ENCODE measurements around the gene BEND5.

The BEND5 gene

GRCh38 chr1:48761986-48762385 lies 14.7 kb downstream of the BEND5 start:
- no peak for DNase-seq (ENCODE audit: low spot score)

DNA sequence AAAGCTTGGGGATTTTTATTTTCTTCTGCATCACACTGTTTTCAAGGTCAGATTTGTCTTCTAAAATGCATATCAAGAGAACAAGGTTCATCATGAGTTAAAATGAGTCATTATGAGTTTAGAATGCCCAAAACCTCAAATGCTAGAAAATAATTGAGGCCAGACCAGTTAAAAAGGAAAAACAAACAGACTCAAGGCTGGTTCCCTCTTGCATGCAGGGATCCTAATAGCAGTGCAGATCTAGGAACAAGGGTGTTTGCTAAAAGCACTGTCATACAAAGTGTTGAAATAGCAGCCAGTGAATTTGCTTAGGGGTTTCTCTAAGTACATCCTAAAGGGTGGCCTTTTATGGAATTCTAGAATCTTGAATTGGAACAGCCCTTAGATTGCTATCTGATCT lies 15.3 kb downstream of the BEND5 start:
- DNase-seq (ENCODE audit: low spot score): no peak

DNA sequence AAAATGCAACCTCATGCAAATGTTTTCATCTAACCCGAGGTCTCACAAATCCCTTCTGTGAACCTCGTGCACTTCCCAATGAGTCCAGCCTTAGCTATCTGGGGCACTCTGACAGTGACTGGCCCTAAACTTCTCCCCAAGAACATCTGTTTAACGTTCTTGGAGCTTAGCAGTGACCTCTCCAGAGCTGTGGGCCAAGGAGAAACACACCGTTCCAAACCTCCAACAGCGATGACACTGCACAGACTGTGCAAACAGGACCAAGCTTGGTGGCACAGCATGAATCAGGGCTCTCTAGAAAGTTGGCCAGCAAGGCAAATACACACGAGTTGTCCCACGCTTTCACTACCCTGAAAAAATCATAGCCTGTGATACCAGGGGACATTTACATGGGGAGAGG lies 15.8 kb downstream of the BEND5 start:
- no peak for DNase-seq (ENCODE audit: low spot score)

GRCh38 chr1:48758976-48759375 lies 17.7 kb downstream of the BEND5 start:
- DNase-seq (ENCODE audit: low spot score): no peak

- no peak for DNase-seq (ENCODE audit: low spot score)
Measured at GRCh38 chr1:48757363-48757762, 19.3 kb downstream of the BEND5 start.

GRCh38 chr1:48756683-48757316 lies 19.9 kb downstream of the BEND5 start:
- no peak for DNase-seq (ENCODE audit: low spot score)

GRCh38 chr1:48753293-48753692 lies 23.4 kb downstream of the BEND5 start:
- DNase-seq (ENCODE audit: low spot score): no peak

GRCh38 chr1:48750109-48750508 lies 26.6 kb downstream of the BEND5 start:
- DNase-seq (ENCODE audit: low spot score): no peak

DNA sequence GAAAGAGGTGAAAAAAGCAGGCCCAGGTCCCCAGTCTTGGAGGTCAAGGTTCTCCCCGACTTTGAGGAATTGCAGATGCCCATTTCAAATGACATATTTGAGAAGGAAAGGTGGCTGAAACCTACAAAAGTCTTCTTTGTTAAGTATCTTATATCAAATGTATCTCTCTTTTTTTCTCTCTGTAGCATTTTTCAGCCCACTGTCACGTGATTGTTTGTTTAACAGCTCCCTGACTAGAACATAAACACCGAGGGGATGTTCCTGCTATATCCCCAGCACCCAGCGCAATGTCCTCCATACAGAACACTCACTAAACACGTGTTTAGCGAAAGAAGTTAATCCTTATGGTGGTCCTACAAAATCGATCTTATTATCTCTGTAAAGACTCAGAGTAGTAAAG lies 27.6 kb downstream of the BEND5 start:
- DNase-seq (ENCODE audit: low spot score): no peak

GRCh38 chr1:48746906-48747305 lies 29.8 kb downstream of the BEND5 start:
- DNase-seq (ENCODE audit: low spot score): no peak

- no peak for DNase-seq (ENCODE audit: low spot score)
Measured at GRCh38 chr1:48744032-48744431, 32.7 kb downstream of the BEND5 start.

- no peak for DNase-seq (ENCODE audit: low spot score)
Measured at GRCh38 chr1:48743480-48743879, 33.2 kb downstream of the BEND5 start.

DNA sequence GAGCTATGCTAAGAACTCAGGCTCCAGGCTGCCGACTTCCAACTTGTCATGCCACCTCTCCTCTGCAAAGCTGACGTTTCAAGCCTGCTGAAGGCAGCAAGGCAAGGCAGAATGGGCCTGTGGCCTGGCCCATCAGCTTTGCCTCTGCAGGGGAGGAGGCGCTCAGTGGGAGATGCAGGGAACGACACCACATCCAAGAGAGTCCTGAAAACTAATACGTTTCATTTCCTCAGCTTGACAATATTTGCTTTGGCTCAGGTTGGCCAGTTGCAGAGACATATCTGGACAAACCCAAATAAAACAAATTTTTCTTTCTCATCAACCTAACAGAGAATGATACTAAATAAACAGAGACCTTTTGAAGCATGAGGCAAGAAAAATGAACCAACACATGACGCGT lies 35.3 kb downstream of the BEND5 start:
- no peak for DNase-seq (ENCODE audit: low spot score)

- DNase-seq (ENCODE audit: low spot score): no peak
Measured at GRCh38 chr1:48740621-48741020, 36.1 kb downstream of the BEND5 start.

GRCh38 chr1:48739091-48739490 lies 37.6 kb downstream of the BEND5 start:
- DNase-seq (ENCODE audit: low spot score): no peak

DNA sequence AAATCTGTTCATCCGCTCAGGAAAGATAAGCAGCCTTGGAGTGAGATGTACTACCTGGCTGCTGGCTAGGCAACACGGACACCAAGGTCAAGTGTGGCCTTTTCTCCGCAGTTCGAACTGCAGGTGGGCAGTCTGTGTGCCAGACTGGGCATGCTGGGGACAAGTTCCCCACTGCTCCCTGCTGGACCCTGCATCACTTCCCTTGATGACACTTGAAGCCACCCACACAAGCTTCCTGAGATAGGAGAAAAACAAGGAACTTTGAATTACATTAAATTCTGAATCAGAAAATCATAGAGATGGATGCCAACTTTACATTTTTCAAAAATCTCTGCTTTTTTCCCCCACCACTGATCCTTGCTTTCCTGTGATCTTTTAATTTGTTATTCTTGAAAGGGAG lies 38.3 kb downstream of the BEND5 start:
- no peak for DNase-seq (ENCODE audit: low spot score)

DNA sequence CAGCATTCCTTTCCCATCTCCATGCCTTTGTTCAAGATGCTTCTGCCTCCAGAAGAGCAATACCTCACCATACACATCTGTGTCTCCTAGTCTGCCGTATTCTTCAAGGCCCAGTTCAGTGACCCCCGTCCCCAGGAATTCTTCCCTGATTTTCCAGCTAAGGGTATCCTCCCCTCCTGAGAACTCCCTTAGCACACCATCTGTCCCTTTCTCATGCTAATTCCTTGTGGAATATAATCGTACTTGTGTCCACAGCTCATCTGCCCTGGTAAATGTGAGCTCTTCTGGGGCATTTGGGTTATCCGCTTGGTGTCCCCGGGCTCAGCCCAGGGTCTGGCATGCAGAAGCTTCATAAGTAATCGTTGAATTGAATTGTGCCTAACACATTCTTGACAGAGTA lies 40.9 kb downstream of the BEND5 start:
- no peak for DNase-seq (ENCODE audit: low spot score)

DNA sequence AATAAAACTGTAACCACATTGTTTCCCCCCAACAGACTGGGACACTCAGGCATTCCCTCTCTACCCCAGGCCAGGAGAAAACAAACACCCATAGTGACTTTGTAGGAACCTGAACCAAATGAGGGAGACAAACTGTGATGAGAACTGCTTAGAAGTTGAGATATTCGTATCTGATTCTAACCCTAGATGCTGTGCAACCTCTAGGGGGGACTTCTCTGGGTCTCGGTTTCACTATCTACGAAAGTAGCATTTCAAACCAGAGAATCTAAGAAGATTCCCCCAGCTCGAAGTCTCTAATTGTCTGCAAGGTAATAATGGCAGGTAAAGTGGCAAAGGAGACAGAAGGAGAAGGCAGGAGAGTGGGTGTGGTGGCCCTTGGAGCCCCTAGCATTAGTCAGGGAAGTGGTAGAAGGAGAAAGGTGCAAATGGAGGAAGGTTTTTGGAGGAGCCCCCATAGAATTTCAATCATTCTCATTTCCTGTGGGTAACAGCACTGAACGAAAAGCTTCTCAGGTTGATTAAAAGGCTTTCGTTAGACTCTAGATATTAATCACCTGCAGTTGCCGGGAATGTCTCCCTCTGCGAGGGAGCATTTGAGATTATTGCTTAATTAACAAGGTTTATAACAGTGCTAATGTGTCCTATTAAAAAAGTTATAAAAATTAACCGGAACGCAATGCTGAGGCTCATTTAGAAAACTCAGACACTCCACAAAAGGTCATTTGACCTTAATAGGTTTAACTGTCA lies 46.4 kb downstream of the BEND5 start:
- DNase-seq (ENCODE audit: low spot score): no peak

DNA sequence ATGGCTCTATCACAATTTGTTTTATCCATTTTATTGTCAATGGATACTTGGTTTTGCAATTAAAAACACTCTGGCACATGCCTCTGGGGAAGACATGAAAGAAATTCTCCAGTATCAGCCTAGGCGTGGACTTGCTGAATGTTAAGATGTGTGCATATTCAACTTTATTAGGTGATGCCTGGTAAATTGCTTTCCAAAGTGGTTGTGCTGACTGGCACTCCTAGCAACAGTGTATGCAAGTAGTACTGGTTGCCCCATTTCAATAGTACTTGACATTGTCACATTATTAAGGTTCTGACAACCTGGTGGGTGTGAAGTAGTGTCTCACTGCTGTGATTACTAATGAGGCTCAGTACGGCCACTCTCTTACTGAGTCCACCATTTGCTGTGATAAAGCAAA lies 48.1 kb downstream of the BEND5 start:
- no peak for DNase-seq (ENCODE audit: low spot score)

DNA sequence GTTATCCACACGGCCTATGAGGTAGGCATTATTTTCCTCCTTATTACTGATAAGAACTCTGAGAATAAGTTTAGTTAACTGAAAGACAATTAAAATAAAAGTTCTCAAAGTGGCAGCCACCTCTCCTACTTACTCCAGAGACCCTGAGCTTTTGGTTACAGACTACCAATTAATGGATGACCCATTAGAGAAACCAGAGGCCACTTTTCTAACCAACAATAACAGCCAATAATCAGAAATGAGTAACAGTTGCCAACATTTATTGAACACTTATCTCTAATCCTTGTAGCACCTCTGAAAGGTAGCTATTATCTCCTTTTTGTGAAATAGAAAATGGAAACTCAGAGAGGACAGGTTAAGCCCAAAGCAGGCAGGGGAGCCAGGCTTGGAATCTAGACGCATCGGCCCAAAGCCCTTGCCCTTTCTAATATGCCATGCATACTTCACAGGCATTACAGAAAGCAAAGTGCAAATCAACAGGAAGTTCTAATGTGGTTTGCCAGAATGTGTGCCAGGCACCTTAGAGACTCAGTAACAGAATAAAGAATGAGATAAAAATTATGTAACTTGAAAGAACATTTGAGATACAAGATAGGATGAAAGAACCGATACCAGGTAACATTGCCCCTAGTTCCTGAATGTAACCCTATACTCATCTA lies 50.0 kb downstream of the BEND5 start:
- no peak for DNase-seq (ENCODE audit: low spot score)

- DNase-seq (ENCODE audit: low spot score): no peak
Measured at GRCh38 chr1:48726139-48726538, 50.6 kb downstream of the BEND5 start.

- DNase-seq (ENCODE audit: low spot score): no peak
Measured at GRCh38 chr1:48725341-48726046, 51.2 kb downstream of the BEND5 start.

DNA sequence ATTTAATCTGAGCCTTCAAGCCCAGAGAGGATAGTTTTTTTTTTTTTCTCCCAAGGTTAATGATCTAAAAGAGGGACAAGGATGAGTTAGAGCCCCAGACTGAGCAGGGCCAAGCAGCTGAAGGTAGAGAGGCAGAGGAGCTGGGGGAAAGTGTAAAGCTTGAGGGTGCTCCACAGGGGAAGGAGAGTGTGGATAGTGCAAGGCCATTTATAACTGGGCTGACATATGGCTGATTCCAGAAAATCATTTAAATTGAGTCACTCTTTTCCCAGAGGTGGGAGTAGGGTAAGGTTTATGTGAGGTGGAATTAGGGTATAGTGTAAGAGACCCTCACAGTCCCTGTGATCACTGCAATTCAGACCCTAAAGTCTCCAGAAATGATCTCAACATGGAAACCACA lies 55.8 kb downstream of the BEND5 start:
- no peak for DNase-seq (ENCODE audit: low spot score)

All from hematopoietic multipotent progenitor cell treated with erythropoietin and hydrocortisone succinate and interleukin-3 and kit ligand, for 17 days (in vitro differentiated cells).